GM21423 (cell line): ENCODE results near the gene RFLNA.

Experiments used
- ATAC-seq: cut with Tn5 transposase; IDR thresholded peaks from one replicate; pipeline ENCODE4 v1.9.1; 2021; ENCODE audit warnings: mild to moderate bottlenecking, moderate library complexity; ENCODE audit not compliant: unreplicated experiment

Gene RFLNA, protein sequence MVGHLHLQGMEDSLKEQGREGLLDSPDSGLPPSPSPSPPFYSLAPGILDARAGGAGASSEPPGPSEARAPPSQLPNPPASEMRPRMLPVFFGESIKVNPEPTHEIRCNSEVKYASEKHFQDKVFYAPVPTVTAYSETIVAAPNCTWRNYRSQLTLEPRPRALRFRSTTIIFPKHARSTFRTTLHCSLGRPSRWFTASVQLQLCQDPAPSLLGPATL

DNA sequence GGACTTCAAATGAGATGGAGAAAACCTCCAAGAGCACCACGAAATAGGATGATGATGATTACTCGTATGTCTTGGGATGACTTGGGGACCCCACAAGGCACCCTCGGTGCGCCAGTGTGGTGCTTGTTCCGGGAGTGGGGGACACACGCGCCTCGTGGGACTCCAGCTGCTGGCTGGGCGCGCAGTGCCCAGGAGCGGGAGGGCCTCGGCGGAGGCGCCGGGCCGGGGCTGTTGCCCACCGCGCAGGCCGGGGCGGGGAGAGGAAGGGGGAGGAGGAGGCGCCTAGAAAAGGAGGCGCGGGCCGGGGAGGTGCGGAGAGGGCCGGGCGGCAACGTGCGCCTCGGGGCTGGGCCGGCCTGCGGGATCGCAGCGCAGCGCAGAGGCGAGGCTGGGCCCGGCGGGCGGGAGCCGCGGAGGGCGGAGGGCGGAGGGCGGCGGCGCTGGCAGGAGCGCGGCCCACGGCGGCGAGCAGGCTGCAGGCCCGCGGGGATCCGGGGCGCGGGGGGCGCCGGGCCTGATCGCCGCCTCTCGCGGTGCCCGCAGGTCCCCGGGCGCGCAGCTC, at the start of gene RFLNA:
RFLNA (plus strand) TSS at position 314 of the 562 bp plus-strand sequence. CDS start 337 bp downstream, outside the sequence.
- no peak for ATAC-seq

DNA sequence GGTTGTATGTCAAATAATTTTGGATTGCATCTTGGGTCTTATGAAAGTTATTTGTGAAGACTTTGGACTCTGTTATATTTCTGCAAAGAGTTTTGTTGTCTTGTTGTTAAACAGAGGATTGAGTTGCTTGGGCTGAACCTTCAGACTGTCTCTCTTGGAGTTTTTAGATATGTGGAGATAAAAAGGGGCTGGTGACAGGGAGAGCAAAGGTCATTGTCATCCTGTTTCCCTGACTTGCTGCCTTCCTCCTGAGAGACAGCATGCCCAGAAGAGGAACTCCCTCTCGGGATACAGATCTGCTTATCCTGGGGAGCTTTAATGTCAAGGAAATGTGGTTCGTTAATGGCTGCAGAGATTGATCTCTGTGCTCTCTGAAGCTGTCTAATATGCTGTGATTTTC, 47.6 kb upstream of the RFLNA start:
- ATAC-seq: no peak

DNA sequence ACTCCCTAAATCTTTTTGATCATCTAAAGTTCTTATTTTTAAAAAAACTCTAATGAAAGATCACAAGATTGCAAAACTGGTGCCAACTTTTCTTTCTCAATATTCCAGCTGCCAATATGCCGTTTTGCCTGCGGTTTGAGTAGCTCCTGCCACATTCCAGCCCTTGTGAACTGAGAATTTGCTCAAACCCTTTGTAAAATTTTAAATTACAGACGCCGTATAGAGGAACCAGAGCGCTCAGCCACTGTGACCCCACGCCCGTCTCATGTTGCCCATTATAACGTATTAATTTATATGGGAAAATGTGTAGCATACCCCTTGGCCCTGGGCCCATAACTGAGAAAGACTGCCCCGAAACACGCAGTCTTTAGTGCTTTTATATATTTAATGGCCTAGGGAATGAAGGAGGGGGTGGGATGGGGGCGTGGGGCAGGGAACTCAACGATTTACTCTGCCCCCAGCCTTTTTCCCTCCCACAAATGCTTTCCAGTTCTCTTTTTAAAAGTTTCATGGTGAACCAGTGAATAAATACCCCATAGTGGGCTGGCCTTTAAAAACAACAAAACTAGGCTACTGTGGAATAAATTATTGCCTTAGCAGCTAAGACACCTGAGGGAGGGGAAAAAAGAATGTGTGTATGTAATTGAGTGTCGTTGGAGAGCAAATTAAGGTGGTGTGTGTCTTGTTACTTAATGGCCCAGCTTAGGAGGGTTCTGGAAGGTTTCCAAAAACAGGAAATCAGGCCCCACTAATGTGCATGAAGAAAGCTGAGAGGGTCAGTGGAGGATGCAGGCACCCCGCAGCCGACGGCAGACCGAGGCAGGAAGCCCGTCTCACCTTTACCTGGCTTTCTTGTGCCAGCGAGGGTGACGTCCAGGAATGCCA, 45.7 kb upstream of the RFLNA start:
- no peak for ATAC-seq

DNA sequence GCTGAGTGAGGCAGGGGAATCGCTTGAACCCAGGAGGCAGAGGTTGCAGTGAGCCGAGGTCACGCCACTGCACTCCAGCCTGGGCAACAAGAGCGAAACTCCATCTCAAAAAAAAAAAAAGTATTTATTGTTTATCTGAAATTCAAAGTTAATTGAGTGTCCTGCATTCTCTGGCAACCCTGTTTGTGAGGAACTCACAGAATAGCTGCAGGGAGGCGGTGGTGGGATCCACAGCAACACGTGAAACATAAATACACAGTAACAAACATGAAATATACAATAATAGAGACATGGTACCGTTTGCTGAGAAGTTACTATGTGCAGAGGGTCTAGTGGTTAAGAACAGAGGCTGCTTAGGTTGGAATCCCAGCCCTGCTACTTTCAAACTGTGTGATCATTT, 43.7 kb upstream of the RFLNA start:
- no peak for ATAC-seq

DNA sequence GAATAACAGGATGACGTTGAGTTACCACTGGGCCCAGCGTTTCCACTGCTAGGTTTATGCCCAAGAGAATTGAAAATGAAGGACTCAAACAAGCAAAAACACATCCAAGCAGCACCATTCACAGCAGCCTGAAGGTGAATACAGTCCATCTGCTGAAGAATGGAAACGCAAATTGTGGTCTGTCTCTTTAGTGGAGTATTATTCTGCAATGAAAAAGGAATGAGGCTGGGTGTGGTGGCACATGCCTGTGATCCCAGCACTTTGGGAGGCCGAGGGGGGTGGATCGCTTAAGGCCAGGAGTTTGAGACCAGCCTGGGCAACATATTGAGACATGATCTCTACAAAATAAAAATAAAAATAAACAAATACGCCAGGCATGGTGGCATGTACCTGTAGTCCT, 41.9 kb upstream of the RFLNA start:
- no peak for ATAC-seq

DNA sequence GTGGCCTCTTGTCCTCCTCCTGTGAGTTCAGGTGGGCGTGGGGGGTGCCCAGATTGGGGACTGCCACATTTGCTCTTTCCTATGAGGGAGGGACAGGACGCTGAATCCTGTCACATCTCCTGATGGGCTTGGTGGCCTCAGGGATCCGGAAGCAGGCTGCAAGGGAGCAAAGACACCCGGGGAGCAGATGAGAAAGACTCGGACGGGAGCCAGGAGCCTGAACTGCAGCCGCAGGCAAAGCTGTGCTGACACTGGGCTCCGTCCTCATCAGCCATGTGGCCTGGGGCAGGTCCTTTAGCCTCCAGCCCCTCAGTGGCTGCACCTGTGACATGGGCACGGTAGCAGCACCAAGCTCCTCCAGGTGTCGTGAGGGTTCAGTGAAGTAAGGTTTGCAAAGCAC, 40.8 kb upstream of the RFLNA start:
- no peak for ATAC-seq

DNA sequence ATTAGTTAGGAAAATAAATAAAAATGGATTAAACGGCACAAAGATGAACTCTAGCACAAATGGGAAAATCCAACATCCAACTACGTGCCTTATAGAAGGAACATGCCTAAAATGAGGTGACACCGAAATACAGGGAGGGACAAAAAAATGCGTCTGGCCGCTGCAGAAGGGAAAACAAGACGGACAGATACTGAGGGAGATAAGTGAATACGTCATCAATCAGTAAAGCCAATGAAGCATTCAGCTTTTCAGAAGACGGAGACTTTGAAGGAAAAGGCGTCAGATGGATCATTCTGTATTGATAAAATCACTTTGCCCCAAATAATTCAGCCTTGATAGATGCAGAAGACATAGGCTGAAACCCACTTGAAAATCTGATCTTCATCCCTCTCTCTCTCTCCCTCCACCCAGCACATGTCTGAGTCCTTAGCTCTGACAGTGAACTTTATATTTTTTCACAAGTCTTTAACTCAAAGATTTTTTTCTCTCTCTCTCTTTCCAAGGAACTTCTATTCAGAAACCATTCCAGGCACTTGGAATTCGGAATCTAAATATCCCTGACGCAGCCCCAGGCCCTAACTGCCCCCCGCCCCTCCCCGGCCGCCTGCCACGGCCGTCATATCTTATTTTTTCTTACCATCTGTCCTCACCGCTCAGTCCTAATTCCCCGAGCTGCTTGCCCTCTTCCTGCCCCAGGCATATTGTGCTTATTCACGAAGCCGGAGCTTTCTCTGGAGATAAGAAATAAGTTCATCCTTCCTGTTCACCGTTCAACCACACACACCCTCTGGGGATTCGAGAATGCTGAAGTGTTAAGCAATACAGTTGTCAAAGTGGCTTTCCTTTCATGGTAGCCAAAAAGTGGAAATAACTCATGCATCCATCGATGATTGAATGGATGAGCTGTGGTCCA, 35.5 kb upstream of the RFLNA start:
- ATAC-seq: no peak

DNA sequence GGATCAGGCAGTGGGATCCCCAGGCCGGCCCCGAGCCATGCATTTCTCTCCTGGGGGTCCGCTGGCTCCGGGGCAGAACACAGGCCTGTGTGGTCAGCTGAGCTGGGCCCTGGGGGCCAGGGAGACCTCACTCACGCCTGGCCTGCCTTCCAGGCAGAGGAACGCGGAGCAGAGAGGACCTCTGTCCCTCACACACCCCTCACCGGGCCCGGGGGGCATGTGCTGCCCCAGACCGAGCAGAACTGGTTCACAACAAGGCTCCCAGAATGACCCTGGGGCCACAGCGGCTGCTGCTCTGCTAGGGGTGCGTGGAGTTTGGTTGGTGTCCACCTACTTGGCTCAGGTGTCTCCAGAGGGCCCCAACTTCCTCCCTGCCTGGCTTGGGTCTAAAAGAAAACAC, 33.0 kb upstream of the RFLNA start:
- ATAC-seq: no peak

DNA sequence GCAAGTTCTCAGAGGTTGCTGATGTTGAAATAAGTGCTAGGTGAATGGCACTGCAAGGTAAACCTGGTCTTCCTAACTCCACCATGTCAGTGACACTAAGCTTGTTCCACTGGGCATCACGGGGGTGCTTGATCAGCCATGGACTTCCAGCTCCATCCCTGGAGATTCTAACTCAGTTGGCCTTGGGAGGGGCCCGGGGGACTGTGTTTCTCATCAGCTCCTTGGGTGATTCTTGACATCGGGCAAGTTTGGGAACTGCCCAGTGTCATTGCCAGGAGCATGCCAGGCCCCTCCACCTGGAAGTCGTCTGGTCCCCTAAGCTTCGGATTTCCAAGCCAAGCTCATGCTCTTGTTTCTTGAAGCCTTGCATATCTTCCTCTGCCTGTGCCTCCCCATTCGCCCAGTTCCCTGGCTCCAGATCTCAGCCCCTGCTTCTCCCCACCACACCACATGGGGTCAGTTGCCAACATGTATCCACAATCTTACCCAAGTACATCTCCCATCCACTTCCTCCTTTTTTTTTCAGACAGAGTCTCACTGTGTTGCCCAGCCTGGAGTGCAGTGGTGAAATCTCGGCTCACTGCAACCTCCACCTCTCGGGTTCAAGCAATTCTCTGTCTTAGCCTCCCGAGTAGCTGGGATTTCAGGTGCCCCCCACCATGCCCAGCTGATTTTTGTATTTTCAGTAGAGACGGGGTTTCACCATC, 30.7 kb upstream of the RFLNA start:
- ATAC-seq: no peak

DNA sequence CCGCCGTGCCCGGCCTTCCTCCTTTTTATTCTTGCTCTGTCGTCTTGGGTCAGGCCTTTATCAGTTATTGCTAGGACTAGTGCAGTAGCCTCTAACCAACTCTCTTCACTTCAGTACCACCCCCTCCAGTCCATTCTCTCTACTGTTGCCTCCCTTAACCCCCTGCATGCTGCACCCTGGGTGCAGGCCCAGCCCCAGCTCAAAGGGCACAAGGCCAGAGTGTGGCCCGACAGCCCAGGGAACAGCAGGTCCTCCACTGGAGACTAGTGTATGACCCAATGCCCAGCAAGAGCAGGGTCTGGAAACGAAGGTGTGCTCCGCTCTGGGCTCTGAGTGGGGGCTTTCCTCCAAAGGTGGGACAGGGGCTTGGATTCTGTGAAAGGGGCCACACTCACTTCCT, 30.0 kb upstream of the RFLNA start:
- no peak for ATAC-seq

DNA sequence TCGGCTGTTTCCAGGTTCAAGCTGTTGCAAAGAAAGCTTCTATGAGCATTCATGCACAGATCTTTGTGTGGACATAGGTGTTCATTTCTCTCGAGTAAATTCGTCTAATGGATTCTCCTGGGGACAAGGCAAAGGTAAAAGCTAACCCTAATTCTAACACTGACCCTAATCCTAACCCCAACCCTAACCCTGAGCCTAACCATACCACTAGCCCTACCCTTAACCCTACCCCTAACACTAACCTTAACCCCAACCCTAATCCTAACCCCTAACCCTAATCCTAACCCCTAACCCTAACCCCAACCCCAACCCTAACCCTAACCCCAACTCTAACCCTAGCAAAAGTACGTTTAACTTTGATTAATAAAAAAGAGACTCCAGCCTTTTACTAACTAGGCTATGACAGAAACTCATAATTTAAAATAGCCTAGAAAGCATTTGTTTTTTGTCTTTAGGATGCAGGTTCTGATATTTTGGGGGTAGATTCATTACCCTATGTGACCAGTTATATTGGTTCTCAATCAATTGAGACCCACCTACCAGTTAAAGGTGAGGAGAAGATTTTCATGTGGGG, 27.6 kb upstream of the RFLNA start:
- ATAC-seq: no peak

DNA sequence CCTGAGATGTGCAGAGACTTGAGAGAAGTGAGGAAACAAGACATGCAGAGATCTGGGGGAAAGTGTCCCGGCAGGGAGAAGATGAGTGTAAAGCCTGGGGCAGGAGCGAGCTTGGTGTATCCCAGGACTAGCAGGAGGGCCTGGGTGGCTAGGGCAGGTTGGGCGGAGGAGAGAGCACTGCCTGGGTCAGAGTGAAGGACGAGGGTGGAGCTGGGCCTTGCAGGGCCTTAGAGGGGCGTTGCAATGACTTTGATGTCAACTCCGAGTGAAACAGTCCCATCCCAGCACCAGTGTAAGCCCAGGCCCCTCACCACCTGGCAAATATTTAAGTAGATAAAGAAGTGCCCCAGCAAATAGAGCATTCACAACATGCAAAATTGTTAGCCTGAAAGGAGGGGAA, 24.2 kb upstream of the RFLNA start:
- ATAC-seq: no peak

DNA sequence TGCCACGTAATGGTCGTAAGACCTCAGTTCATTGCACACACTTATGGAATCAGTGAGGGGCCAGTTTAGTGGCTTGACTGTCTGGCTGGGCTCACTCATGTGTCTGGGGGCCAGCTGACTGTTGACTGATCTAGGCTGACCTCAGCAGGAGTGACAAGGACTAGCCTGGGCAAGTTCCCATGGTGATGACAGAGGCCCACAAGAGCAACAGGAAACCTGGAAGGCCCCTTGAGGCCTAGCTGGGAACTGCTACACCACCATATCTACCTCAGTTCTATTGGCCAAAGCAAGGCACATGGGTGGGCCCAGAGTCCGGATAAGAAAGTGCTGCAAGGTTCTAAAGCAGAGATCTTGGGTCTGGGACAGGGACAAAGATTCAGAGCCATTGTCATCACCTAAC, 21.3 kb upstream of the RFLNA start:
- ATAC-seq: no peak

DNA sequence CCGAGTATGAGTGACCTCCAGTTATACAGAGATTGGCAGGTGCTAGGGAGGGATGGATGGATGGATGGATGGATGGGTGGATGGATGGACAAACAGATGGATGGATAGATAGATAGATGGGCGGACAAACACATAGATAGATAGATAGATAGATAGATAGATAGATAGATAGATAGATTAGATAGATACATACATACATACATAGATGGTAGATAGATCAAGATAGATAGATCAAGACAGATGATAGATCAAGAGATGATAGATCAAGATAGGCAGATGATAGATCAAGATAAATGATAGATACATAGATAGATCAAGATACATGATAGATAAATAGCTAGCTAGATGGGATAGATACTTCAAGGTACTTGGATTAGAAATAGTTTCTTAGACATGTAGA, 18.6 kb upstream of the RFLNA start:
- ATAC-seq: no peak

DNA sequence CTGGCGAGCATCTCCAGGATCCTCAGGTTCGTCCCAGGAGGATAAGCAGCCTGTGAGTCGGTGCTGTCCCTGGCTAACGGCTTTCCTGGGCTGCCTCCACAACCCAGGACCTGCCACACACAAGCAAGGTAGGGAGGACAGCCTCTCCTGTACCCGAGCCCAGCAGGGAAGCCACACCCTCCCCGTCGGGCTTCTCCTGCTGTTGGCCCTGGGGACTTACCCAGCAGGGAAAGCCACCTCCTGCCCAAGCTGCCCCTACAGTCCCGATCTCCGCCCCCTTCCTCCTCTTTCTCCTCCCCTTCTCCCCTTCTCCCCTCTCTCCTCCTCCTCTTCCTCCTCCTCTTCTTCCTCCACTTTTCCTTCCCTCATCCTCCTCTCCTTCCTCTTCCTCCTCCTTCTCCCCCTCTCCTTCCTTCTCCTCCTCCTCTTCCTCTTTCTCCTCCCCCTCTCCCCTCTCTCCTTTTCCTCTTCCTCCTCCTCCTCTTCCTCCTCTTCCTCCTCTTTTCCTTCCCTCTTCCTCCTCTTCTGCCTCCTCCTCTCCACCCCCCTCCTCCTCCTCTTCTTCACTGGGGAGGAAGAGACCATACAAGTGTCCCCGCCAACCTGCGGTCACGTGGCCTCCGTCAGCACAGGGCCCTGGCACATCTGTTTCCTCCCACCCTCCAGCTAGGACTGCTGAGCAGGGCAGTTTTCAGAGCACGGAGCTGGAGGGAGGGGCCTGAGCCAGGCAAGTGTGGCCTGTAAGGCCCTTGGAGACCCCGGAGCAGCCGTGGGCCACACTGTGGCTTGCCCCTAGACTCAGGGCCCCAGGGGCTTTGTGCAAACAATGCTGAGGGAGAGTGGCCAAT, 17.3 kb upstream of the RFLNA start:
- ATAC-seq: no peak

DNA sequence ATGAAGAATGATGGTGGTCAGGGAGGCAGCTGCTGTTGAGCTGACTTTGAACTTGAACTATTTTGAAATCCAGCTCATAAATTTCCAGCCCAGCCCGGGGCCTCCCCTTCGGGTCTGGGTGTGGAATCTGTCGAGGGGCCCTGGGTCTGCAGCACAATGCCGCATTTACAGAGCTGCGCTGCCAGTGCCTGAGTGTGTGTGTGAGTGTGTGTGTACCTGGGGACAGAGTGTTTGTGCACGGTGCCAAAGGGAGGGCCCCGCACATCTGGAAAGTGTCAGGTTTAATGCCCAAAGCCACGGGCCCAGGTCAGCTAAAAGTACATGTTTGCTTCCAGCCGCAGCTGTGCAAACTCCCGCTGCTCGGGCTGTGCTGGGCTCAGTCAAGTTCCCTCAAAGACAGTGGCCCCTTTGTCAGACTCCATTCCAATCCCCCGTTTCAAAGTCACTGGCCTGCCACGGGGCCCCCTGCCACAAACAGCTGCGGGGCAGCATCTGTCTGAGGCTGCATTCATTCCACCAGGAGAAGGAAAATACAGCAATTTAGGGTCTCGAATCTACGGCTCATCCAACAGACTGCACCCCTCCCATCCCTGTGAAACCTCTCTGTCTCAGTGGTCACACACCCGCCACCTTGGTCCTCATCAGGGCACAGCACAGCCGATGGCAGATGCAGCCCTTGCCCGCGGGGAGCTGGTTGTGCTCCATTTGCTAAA, 16.3 kb upstream of the RFLNA start:
- no peak for ATAC-seq

DNA sequence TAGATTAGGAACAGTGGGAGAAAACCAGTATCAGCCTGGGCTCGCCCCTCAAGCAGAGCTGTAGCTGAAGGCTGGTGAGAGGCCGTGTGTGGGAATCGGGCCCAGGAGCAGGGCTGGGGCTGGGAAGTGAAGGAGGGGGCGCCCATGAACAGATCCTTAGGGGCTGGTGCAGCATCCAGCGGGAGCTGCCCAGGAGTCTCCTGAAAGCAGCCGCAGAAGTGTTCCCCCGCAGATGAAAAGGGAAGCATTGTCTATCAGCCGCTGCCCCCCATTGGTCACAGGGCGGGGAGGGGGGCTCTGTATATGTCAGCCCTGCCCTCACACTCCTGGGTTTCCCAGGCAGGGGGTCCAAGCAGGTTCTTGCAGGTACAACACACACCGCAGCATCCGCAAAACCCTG, 15.6 kb upstream of the RFLNA start:
- no peak for ATAC-seq

DNA sequence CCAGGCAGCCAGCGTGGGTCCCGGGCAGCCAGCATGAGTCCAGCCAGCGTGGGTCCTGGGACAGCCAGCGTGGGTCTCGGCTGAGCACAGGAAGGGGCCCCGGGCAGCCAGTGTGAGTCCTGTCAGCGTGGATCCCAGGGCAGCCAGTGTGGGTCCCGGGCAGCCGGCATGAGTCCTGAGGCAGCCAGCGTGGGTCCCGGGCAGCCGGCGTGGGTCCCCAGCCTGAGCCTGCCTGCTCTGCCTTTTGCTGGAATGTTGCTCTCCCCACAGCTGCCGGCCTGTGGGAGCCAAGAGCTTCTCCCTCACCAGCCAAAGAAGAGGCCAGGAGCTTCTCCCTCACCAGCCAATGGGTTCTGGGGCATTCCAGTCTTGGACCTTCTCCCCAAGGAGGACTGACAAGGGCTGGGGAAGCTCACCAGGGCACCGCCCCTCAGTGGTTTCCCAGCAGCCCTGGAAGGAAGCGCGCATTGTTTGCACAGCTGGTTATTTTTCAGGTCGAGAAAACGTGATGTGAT, 15.0 kb upstream of the RFLNA start:
- no peak for ATAC-seq
